ENCODE measurements around the gene CTNNBIP1. TPM values are rescaled to one million over a fixed set of nuclear protein-coding genes. Genes with fewer than 3 reads are reported as not detected.

CTNNBIP1 gene
- total RNA-seq, 1 experiment from 2014 or later, result 44.4 TPM

GRCh38 chr1:9842073-9842711 lies 67.9 kb downstream of the CTNNBIP1 start:
- Histone ChIP-seq H2BK20ac (ENCODE audit: low read depth, low read length, poor library complexity, severe bottlenecking) (no peak overlapping the region), H3K27ac (ENCODE audit: insufficient read length, low read depth, low read length) (no peak overlapping the region), H3K23me2 (ENCODE audit: insufficient read length, low read depth, low read length, poor library complexity, severe bottlenecking) (no peaks in the 10 kb centered on the region), H4K20me1 (ENCODE audit: control insufficient read depth, insufficient read depth, insufficient read length) (no peaks in the 10 kb centered on the region), H2AFZ (ENCODE audit: low read length) (no peak overlapping the region), H3K4ac (ENCODE audit: low read depth, low read length) (no peak overlapping the region), H4K8ac (replicated peaks; ENCODE audit: insufficient read length, low read depth, low read length) (no peak overlapping the region), H3T11ph (ENCODE audit: low read length) (no peak overlapping the region), H3K23ac (ENCODE audit: insufficient read length, low read depth, low read length) (no peak overlapping the region), H3K18ac (ENCODE audit: insufficient read length, low read depth, low read length) (no peak overlapping the region), H3K4me1 (ENCODE audit: insufficient read depth, low read length) (no peaks in the 10 kb centered on the region), H2BK5ac (ENCODE audit: insufficient read length, low read length) (no peak overlapping the region), H3K9ac (ENCODE audit: extremely low read depth, insufficient read length, low read length) (no peak overlapping the region), H3K14ac (ENCODE audit: insufficient read depth, low read length) (no peak overlapping the region), H3K27me3 (ENCODE audit: insufficient read depth, low read length) (no peaks in the 10 kb centered on the region), H4K5ac (ENCODE audit: insufficient read length, low read depth, low read length) (no peak overlapping the region), H3K79me1 (ENCODE audit: insufficient read depth, low read depth, low read length, poor library complexity, severe bottlenecking) (no peaks in the 10 kb centered on the region), H4K91ac (ENCODE audit: insufficient read length, low read depth, low read length) (no peak overlapping the region), H3K4me2 (ENCODE audit: insufficient read depth, insufficient read length, low read length) (no peak overlapping the region), H2BK12ac (ENCODE audit: insufficient read length, low read depth, low read length) (no peak overlapping the region), H3K79me2 (ENCODE audit: insufficient read depth, low read length) (no peaks in the 10 kb centered on the region), H2BK120ac (ENCODE audit: low read depth, low read length, poor library complexity, severe bottlenecking) (no peak overlapping the region), H2AK5ac (ENCODE audit: insufficient read length, low read length) (no peak overlapping the region), H3K9me3 (ENCODE audit: control insufficient read depth, low read depth, low read length) (no peaks in the 10 kb centered on the region), H2BK15ac (ENCODE audit: low read depth, low read length) (no peak overlapping the region), H3K56ac (ENCODE audit: insufficient read length, low read depth, low read length) (no peak overlapping the region)
- Mint-ChIP-seq H3K36me3 (ENCODE audit: insufficient read depth in 1 of 3, low read depth in 3 of 3) (no peaks in the 10 kb centered on the region), H3K4me3 (no peak overlapping the region), H3K9me3 (peaks cover 0 to 3% of the 10 kb centered on the region in 2 experiments; a peak in 1 of 5 replicates), H3K27me3 (ENCODE audit: low read depth) (peaks cover 3% of the 10 kb centered on the region; the same call in 1 of the 2 replicates), H3K4me1 (peaks cover 19 to 34% of the 10 kb centered on the region in 2 experiments), H3K27ac (peak overlapping the region in 1 of 3 experiments; percentile 48; a peak in 1 of 7 replicates)
- DNase-seq, result no peak
- no peak for TF ChIP-seq CTCF (conservative IDR thresholded peaks at IDR 0.05)
- WGBS (ENCODE audit: extremely low coverage, insufficient read length, low lambda C conversion rate), result no CpG with 5 or more reads among the region's 9 CpGs
